Sigmoid colon (tissue), 4 donors: ENCODE data around the gene JKAMP.

Source experiments
- CTCF ChIP-seq, 4 experiments: fragments of 450-650 bp in 3 of 4; fragments of 200-600 bp in 1 of 4; IDR thresholded peaks; one replicate each; pipeline ENCODE4 v1.5.1; 2016 to 2019; ENCODE audit warnings: antibody characterized with exemption in 4 of 4, mild to moderate bottlenecking in 3 of 4, moderate library complexity in 2 of 4
- EP300 ChIP-seq, 4 donors: sonication (generic); formaldehyde crosslinking; IDR thresholded peaks; one replicate each; pipeline ENCODE4 v1.6.1; 2017; ENCODE audit warnings: antibody characterized with exemption in 4 of 4
- POLR2A ChIP-seq, 2 donors: fragments of 450-650 bp; IDR thresholded peaks; one replicate each; pipeline ENCODE4 v1.6.1; 2016; ENCODE audit warnings: antibody characterized with exemption in 2 of 2, mild to moderate bottlenecking in 2 of 2, moderate library complexity in 2 of 2
- POLR2AphosphoS5 ChIP-seq, 4 donors: sonication (generic); formaldehyde crosslinking; IDR thresholded peaks; one replicate each; pipeline ENCODE4 v1.6.1; 2017; ENCODE audit warnings: antibody characterized with exemption in 4 of 4

DNA sequence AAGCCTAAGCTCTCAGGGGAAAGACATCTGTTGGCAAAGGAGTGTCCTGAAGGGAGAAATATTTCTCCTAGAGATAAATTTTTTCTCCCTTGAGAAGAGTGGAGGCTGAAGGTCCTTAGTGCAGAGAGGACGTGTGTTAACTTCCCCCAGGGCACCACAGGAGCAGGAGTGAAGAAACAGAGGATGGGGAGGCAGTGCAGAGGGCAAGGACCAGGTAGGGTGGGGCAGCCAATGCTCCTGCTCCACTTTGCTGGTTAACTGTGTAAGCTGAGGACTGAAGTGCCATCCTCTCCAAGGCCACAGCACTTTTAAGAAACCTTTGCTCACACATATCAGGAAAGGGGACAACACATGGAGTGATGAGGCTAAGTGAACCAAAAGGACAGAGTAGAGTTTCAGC lies 4.2 kb upstream of the JKAMP start:
- TF ChIP-seq CTCF (IDR thresholded peaks at IDR 0.05): no peak
- TF ChIP-seq POLR2A (IDR thresholded peaks at IDR 0.05): no peak
- no peak for TF ChIP-seq POLR2AphosphoS5 (IDR thresholded peaks at IDR 0.05)
- no peak for TF ChIP-seq EP300 (IDR thresholded peaks at IDR 0.05)
